ENCODE data around the gene MAP4.

DNA sequence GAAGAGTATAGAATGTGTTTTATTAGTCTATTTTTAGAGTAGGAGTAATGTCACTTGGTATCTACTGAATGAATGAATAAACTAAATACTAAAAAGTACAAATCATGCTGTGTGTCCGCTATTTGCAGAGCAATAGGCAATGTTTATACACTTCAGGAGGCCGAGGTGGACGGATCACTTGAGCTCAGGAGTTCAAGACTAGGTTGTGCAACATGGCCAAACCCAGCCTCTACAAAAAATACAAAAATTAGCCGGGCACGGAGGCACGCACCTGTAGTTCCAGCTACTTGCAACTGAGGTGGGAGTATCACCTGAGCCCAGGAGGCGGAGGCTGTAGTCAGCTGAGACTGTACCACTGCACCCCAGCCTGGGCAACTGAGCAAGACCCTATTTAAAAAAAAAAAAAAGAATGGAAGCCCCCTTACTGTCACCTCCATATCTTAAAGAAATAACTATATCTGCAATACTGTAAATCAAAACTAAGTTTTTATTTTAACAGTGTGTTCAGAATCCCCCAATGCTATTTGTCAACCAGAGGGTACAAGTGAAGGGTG, 114.9 kb downstream of the MAP4 start:
- TF ChIP-seq CTCF (IDR thresholded peaks at IDR 0.05; ENCODE audit: low read depth, low read length, missing input control): no peak
- TF ChIP-seq EGR1 (IDR thresholded peaks at IDR 0.05; ENCODE audit: low read depth in 2 of 2): no peak
- no peak for TF ChIP-seq YY1 (IDR thresholded peaks at IDR 0.05)
- no peak for TF ChIP-seq MAX (IDR thresholded peaks at IDR 0.05)
- TF ChIP-seq, protein P1, sequence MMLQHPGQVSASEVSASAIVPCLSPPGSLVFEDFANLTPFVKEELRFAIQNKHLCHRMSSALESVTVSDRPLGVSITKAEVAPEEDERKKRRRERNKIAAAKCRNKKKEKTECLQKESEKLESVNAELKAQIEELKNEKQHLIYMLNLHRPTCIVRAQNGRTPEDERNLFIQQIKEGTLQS (IDR thresholded peaks at IDR 0.05): no peak
- TF ChIP-seq, protein P2, sequence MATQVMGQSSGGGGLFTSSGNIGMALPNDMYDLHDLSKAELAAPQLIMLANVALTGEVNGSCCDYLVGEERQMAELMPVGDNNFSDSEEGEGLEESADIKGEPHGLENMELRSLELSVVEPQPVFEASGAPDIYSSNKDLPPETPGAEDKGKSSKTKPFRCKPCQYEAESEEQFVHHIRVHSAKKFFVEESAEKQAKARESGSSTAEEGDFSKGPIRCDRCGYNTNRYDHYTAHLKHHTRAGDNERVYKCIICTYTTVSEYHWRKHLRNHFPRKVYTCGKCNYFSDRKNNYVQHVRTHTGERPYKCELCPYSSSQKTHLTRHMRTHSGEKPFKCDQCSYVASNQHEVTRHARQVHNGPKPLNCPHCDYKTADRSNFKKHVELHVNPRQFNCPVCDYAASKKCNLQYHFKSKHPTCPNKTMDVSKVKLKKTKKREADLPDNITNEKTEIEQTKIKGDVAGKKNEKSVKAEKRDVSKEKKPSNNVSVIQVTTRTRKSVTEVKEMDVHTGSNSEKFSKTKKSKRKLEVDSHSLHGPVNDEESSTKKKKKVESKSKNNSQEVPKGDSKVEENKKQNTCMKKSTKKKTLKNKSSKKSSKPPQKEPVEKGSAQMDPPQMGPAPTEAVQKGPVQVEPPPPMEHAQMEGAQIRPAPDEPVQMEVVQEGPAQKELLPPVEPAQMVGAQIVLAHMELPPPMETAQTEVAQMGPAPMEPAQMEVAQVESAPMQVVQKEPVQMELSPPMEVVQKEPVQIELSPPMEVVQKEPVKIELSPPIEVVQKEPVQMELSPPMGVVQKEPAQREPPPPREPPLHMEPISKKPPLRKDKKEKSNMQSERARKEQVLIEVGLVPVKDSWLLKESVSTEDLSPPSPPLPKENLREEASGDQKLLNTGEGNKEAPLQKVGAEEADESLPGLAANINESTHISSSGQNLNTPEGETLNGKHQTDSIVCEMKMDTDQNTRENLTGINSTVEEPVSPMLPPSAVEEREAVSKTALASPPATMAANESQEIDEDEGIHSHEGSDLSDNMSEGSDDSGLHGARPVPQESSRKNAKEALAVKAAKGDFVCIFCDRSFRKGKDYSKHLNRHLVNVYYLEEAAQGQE (IDR thresholded peaks at IDR 0.05): no peak
- TF ChIP-seq JUND (IDR thresholded peaks at IDR 0.05): no peak
- no peak for TF ChIP-seq GABPA (IDR thresholded peaks at IDR 0.05 in 1 of 2, conservative IDR thresholded peaks at IDR 0.05 in 1 of 2)
- TF ChIP-seq TAF1 (conservative IDR thresholded peaks at IDR 0.05): no peak
- TF ChIP-seq FOXA1 (IDR thresholded peaks at IDR 0.05): no peak
- no peak for TF ChIP-seq ZBTB33 (IDR thresholded peaks at IDR 0.05)
- no peak for TF ChIP-seq RAD21 (IDR thresholded peaks at IDR 0.05)

Data from liver (tissue), 3 donors.